Activated T-cell treated with anti-CD3 and anti-CD28 coated beads, Interleukin-2, amount 50 U/mL, for 24 hours (primary cell): Measurements from ENCODE around the gene CPNE5.
A peak's percentile ranks its signal among the peaks of the same experiment; 100 is the strongest.

Experiments
- DNase-seq: peaks from one replicate; pipeline ENCODE4 v3.0.0-alpha.2; 2020
- H3K27ac Mint-ChIP-seq: 2 replicates; pipeline ENCODE4 v1.8.0; 2020; ENCODE audit warnings: mild to moderate bottlenecking, mixed read lengths
- H3K27me3 Mint-ChIP-seq: 2 replicates; pipeline ENCODE4 v1.8.0; 2020; ENCODE audit warnings: mixed read lengths
- H3K36me3 Mint-ChIP-seq: 2 replicates; pipeline ENCODE4 v1.8.0; 2020; ENCODE audit warnings: low read depth, mixed read lengths
- H3K4me1 Mint-ChIP-seq: 2 replicates; pipeline ENCODE4 v1.8.0; 2020; ENCODE audit warnings: low read depth, mixed read lengths
- H3K4me3 Mint-ChIP-seq: 2 replicates; pipeline ENCODE4 v1.8.0; 2020; ENCODE audit warnings: mild to moderate bottlenecking, moderate library complexity, mixed read lengths
- H3K9me3 Mint-ChIP-seq: 2 replicates; pipeline ENCODE4 v1.8.0; 2020; ENCODE audit warnings: mixed read lengths

CPNE5 gene

DNA sequence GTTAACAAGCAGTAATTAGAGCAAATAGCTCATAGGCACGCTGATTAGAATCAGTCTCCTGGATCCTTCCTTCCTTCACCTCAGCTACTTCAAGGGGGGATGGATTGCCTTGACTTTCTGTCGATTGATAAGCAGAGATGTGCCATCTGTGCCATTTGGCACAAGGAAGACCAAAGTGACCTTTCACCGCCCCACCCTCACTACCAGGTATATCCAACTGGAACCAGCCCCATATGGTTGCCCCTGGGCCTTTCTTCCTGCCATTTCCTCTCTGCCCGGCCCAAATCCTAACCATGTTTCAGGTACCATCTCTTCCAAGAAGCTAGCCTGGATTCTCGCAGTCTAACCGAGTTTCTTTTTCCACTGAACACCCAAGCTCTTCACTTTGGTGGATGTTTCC, 8.7 kb upstream of the CPNE5 start:
- Mint-ChIP-seq H3K27ac (no peak overlapping the region), H3K27me3 (no peaks in the 10 kb centered on the region), H3K4me3 (no peak overlapping the region), H3K4me1 (peaks cover 5% of the 10 kb centered on the region), H3K9me3 (no peaks in the 10 kb centered on the region), H3K36me3 (peaks cover 36% of the 10 kb centered on the region)
- no peak for DNase-seq

DNA sequence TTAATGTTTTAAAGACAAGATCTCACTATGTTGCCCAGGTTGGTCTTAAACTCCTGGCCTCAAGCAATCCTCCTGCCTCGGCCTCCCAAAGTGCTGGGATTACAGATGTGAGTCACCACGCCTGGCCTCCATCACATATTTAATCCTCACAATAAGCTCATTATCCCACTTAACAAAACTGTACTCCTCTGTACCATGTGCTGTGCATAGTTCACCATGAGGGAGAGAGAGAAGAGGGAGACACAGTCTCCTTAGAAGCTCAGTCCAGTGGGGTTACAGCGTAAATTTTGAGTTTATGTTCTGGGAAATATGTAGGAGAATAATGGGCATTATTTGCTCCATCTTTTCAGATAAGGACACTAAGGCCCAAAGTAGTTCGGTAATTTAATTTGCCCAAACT, 7.9 kb upstream of the CPNE5 start:
- Mint-ChIP-seq H3K9me3 (no peaks in the 10 kb centered on the region), H3K36me3 (peaks cover 28% of the 10 kb centered on the region), H3K4me1 (peaks cover 5% of the 10 kb centered on the region), H3K27ac (no peak overlapping the region), H3K4me3 (no peak overlapping the region), H3K27me3 (no peaks in the 10 kb centered on the region)
- DNase-seq, result no peak

DNA sequence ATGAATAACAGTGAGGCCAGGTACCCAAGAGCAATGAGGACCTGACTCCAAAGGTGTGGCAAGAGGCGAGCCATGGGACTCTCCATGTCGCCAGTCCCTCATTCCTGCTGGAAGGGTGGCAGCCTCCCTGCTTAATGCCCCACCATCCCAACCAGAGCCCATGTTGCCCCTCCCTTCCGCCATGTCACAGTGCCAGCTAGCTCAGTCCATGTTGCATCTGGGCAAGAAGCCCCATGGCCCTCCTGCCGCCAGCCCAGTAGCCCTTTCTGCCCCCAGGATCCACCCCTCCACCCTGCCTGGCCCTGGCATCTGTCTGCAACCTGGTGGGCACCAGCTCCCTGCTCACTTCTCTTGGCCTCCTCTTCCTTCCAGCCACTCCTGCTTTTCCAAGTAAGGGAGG, 6.0 kb upstream of the CPNE5 start:
- Mint-ChIP-seq H3K27me3 (peaks cover 9% of the 10 kb centered on the region), H3K4me3 (no peak overlapping the region), H3K9me3 (no peaks in the 10 kb centered on the region), H3K36me3 (peaks cover 9% of the 10 kb centered on the region), H3K27ac (no peak overlapping the region), H3K4me1 (peaks cover 11% of the 10 kb centered on the region)
- no peak for DNase-seq

DNA sequence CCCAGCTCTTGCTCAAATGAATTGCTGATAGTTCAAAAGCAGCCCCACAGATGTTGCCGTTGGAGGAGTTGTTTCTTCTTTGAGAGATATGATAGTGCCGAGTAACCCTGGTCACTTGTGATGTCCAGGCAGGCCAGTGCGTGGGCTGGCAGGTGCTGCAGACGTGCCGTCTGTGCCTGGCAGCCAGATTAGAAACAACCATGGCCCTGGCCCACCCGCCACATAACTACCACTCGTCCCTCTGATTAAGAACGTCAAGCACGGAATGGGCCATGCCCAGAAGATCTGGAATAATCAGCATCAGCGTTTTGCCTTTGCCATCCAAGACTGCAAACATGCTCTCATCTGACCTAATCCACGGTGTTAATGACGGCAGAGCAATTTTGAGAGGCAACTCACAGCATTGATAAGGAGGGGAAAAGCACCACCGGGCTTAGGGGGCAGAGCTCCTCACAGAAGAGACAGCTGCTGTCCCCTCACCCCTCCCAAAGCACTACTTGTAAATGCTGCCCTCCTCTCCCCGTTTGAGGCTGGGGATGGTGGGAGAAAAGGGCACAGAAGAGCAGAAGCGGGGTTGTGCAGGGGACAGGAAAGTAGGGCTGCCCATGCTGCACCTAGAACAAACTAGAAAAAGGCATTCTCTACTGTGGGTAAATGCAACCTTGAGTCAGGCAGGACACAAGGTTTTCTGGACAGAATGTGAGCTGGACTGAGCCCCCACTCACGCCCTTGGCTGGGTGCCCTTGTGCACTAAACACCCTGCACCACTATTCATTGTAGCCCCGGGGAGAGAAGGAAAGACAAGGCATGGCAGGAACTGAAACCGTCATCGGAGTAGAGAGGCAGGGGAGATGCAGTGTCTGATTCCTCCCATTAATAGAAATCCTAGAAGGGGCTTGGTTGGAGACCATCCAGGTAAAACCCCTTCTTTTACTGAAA, 5.3 kb upstream of the CPNE5 start:
- peaks cover 1% of the 10 kb centered on the region for H3K36me3 Mint-ChIP-seq
- peaks cover 13% of the 10 kb centered on the region for H3K27me3 Mint-ChIP-seq
- no peak overlapping the region for H3K4me3 Mint-ChIP-seq
- H3K4me1 Mint-ChIP-seq, result peaks cover 14% of the 10 kb centered on the region
- DNase-seq, result no peak
- no peak overlapping the region for H3K27ac Mint-ChIP-seq
- H3K9me3 Mint-ChIP-seq, result no peaks in the 10 kb centered on the region

DNA sequence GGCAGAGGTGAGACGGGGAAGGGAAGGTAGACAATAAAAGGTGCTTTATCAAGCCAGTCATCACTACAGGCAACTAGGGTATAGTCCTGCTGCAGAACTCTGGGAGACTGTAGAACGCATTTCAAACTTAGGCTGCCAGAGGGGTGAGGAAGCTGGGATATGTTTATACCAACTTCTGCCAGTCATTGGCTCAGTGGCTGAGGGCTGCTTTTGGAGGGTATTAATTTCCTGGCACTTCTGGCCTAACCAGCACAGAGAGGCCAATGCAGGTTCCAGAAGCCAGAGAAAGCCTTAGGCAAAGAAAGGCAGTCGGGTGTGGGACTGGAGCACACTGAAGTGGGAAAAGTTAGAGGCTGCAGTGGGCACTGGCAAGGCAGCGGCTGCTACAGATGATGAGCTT, 3.9 kb upstream of the CPNE5 start:
- peaks cover 13% of the 10 kb centered on the region for H3K4me1 Mint-ChIP-seq
- H3K27ac Mint-ChIP-seq, result peak overlapping the region; percentile 52
- no peak for DNase-seq
- no peak overlapping the region for H3K4me3 Mint-ChIP-seq
- H3K27me3 Mint-ChIP-seq, result peaks cover 27% of the 10 kb centered on the region
- no peaks in the 10 kb centered on the region for H3K9me3 Mint-ChIP-seq
- no peaks in the 10 kb centered on the region for H3K36me3 Mint-ChIP-seq

DNA sequence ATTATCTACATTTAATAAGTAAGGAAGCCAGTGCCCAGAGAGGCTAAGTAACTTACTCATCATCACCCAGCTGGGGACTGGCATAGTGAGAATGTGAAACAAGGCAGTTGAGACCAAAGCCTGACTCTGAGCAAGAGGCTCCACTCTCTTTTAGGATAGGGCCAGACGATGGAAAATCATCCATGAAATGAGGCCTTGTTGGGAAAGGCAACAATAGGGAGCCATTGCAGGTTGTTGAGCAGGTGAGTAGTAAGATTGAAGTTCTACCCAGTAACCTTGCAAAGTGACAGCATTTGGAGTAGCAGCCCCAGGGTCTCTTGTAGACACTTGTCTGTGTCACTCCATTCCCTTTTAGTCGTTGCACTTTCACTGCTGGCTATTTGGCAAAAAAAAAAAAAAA, 2.5 kb upstream of the CPNE5 start:
- no peaks in the 10 kb centered on the region for H3K9me3 Mint-ChIP-seq
- peaks cover 13% of the 10 kb centered on the region for H3K4me1 Mint-ChIP-seq
- H3K27me3 Mint-ChIP-seq, result peaks cover 37% of the 10 kb centered on the region
- DNase-seq, result no peak
- no peaks in the 10 kb centered on the region for H3K36me3 Mint-ChIP-seq
- H3K4me3 Mint-ChIP-seq, result no peak overlapping the region
- no peak overlapping the region for H3K27ac Mint-ChIP-seq

DNA sequence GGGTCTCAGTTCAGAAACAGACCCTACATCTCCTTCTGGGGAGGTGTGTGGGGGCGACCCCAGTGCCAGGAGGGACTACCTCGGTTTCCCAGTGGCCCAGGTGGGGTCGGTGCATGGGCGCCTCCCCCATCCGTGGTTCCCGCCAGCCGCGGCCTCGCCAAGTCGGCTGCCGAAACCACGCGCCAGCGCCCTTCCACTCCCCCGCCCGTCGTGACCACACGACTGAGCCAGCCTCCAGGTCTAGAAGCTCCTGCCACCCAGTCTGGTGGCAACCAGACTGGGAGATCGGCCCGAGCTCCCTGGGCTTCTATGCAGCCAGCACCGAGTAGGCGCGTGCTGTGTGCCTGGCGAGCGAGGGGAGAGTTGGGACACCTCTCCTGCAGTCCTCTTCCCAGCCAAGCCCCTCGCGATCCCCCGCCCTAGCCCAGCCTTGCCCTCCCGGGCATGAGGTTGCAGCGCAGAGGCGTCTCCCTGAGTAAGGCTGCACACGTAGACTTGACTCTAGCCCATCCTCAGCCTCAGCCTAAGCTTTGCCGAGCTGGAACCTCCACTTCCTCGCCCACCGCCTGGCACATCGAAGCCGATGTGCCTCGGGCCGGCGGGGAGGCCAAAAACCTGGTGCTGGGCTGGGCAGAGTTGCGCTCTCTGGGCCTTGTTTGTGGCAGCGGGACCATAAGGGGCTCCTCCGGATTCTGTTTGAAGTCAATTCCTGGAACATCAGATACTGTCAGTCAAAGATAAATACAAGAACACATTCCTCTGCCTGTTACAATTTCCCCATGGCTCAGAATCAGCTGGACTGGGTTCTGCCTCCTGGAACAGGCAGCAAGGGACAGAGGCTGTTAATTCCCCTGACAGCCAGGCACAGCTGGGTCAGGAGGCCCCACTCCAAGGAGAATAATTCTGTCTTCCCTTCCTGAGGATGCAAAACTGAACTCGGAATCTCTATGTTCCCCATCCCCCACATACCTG, 1.5 kb upstream of the CPNE5 start:
- Mint-ChIP-seq H3K36me3 (no peaks in the 10 kb centered on the region), H3K4me1 (peaks cover 13% of the 10 kb centered on the region), H3K9me3 (no peaks in the 10 kb centered on the region), H3K4me3 (peak overlapping the region; percentile 72), H3K27ac (no peak overlapping the region), H3K27me3 (peaks cover 37% of the 10 kb centered on the region)
- DNase-seq, result peak; percentile 51

DNA sequence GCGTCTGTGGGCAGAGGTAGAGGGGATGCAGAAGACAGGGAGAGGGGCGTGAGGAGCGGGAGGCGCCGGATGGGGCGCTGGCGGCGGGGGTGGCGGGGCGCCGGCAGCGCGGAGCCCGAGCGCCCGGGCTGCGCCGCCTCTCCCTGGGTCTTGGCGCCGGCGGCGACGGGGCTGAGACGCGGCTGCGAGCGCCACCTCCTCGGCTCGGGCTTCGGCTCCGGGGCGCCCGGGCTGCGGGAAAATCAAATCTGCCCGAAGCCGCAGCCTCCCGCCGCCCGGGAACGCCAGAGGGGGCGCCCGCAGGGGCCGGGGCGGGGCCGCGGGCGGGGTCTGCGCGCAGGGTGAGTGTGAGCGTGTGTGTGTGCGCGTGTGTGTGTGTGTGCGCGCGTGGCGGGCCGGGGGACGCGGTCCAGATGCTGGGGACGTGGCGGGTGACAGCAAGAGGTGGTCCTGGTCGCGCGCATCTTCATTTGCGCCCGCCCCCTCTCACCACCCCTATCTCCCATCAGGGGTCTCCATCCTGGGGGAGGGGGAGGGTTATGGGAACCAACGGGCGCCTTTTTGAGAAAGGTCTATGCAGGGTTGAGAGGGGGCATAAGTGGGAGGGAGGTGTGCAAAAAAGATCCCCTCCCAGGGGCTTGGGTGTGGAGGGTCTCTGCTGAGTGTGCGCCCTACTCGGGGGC, 646 bp upstream of the CPNE5 start:
- peak; percentile 58 for DNase-seq
- Mint-ChIP-seq H3K9me3 (no peaks in the 10 kb centered on the region), H3K4me1 (peaks cover 13% of the 10 kb centered on the region), H3K27ac (no peak overlapping the region), H3K27me3 (peaks cover 37% of the 10 kb centered on the region), H3K4me3 (peak overlapping the region; percentile 72), H3K36me3 (no peaks in the 10 kb centered on the region)

DNA sequence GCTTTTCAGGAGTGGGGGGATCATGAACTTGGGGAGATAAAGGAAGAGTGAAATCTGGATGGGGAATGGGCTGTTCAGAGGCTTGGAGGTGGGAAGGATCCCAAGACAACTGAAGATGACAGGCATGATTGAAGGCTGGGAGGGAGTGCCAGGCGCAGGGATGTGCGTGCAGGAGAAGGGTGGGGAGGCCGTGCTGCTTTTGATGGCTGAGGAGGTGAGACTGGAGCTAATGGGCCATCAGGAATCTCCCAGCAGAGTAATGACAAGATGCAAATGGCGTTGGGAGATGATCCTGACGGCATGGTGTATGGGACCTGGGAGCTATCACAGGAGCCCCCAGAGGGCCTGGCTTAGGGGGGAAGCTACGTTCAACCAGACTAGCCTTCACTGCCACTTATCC, 1.6 kb downstream of the CPNE5 start:
- H3K27me3 Mint-ChIP-seq, result peaks cover 37% of the 10 kb centered on the region

DNA sequence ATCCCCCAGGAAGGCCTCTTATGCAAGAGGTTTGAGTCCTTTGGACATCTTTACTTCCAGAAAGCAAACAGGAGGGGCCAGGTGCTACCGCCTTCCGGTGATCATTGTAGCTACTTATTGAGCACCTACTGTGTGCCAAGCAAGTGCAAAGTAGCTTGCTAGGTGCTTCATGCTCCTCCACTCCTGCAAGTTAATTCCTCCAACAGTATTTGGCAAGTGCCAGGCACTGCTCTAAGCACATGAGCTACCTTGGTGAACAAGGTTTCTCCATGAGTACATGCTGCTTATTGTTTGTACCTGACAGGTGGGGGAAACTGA, 2.3 kb downstream of the CPNE5 start:
- Mint-ChIP-seq H3K36me3 (no peaks in the 10 kb centered on the region), H3K4me1 (peaks cover 13% of the 10 kb centered on the region), H3K27ac (no peak overlapping the region), H3K9me3 (no peaks in the 10 kb centered on the region), H3K4me3 (no peak overlapping the region), H3K27me3 (peaks cover 37% of the 10 kb centered on the region)
- DNase-seq, result no peak

More for the DNA sequence above, 1.6 kb downstream of the CPNE5 start:
- no peak overlapping the region for H3K4me3 Mint-ChIP-seq
- H3K4me1 Mint-ChIP-seq, result peaks cover 13% of the 10 kb centered on the region
- no peak overlapping the region for H3K27ac Mint-ChIP-seq
- no peaks in the 10 kb centered on the region for H3K36me3 Mint-ChIP-seq
- H3K9me3 Mint-ChIP-seq, result no peaks in the 10 kb centered on the region
- DNase-seq, result no peak

DNA sequence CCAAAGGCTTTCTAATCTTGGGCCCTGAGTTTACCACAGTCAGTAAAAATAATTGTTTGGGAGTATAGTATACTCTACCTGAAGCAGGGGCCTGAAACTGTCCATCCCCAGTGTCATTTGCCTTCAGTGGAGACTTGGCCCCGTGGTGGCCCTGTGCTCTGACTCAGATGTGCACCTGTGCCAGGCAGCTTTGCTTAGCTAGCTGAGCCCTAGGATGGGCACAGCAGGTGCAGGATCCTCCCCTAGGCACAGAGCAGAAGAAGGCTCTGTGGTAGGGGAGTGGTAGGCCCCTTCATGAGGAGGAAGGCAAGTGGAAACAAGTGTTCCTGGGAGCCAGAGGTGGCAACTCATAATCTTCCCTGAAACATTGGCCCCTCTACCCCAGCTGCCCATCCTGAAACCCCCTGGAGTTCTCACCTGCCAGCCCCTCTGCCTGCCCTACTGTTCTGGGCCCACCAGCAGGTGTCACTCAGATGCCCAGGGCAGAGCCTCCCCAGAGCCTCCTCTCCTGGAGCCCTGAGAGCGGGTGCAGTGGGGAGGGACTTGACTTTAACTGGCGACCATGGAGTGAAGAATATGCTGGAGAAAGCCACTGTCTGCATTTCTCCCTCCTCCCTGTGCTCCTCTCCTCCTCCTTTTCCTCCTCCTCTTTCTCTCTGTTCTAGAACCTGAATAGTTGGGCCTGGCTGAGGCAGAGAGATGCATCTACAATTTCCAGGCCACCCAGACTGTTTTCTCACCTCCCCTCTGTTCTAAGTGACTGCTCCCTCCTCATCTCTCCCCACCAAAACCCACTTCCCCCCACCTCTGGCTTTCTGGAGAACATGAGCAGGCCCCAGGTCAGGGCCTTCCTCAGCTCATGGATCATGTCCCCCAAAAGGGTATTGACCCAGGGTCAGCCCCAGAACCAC, 2.9 kb downstream of the CPNE5 start:
- Mint-ChIP-seq H3K27me3 (peaks cover 37% of the 10 kb centered on the region), H3K9me3 (no peaks in the 10 kb centered on the region), H3K4me3 (no peak overlapping the region), H3K27ac (no peak overlapping the region), H3K36me3 (no peaks in the 10 kb centered on the region), H3K4me1 (peaks cover 13% of the 10 kb centered on the region)
- no peak for DNase-seq

DNA sequence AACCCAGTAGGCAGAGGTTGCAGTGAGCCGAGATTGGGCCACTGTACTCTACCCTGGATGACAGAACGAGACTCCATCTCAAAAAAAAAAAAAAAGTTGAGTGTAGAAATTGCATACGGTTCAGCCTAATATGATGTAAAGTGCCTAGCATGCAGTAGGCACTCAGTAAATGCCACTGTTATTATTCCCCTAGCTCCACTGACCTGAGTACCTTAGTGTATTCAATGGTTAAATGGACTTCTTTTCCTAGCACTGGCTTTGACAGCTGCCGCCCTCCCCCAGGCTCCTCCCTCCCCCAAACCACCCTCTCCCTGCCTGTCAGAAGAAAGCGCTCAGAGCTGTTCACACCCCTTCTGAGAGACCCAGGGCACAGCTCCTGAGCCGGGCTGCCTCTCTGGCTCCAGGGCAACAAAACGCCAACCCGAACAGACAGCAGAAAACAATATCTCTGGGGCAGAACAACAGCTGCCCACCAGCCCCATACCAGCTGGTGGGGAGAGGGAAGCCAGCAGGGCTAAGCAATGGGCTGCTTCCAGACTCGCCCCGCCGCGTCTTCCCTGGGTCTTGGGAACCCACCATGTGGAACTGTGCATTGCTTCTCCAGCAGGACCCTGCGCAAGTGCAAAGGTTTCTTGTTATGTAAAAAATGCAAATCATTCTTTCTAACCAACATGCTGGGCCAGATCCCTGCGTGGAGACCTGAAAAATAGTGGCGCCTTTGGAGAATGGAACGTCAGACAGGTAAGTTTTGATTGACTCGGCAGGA, 4.5 kb downstream of the CPNE5 start:
- H3K4me1 Mint-ChIP-seq, result peaks cover 3% of the 10 kb centered on the region
- no peaks in the 10 kb centered on the region for H3K9me3 Mint-ChIP-seq
- H3K4me3 Mint-ChIP-seq, result no peak overlapping the region
- H3K36me3 Mint-ChIP-seq, result no peaks in the 10 kb centered on the region
- DNase-seq, result no peak
- H3K27me3 Mint-ChIP-seq, result peaks cover 24% of the 10 kb centered on the region
- no peak overlapping the region for H3K27ac Mint-ChIP-seq

DNA sequence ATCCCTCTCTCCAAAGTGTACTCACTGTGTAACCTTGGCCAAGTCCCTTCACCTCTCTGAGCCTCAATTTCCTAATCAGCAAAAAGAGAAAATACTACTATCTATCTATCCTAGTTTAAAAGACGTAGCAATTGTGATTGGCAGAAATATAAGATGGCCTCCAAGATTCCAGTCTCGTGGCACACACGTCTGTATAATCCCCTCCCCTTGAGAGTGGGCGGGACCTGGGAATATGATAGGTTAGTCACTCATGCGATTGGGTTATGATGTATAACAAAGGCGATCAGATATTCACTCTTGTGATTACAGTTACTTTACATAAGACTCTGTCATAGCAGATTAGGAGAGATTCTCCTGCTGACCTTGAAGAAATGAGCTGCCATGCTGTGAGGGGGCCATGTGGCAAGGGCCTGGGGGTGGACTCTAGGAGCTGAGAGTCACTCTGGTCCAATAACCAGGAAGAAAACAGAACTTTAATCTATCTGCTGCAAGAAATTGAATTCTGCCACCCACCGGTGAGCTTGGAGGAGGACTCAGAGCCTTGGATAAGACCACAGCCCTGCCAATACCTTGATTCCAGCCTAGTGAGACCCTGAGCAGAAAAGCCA, 6.0 kb downstream of the CPNE5 start:
- H3K9me3 Mint-ChIP-seq, result no peaks in the 10 kb centered on the region
- H3K4me3 Mint-ChIP-seq, result no peak overlapping the region
- no peaks in the 10 kb centered on the region for H3K36me3 Mint-ChIP-seq
- no peak overlapping the region for H3K27ac Mint-ChIP-seq
- no peak for DNase-seq
- H3K4me1 Mint-ChIP-seq, result no peaks in the 10 kb centered on the region
- peaks cover 11% of the 10 kb centered on the region for H3K27me3 Mint-ChIP-seq
